Measurements from ENCODE around the gene ATXN3.

ATXN3 gene

DNA sequence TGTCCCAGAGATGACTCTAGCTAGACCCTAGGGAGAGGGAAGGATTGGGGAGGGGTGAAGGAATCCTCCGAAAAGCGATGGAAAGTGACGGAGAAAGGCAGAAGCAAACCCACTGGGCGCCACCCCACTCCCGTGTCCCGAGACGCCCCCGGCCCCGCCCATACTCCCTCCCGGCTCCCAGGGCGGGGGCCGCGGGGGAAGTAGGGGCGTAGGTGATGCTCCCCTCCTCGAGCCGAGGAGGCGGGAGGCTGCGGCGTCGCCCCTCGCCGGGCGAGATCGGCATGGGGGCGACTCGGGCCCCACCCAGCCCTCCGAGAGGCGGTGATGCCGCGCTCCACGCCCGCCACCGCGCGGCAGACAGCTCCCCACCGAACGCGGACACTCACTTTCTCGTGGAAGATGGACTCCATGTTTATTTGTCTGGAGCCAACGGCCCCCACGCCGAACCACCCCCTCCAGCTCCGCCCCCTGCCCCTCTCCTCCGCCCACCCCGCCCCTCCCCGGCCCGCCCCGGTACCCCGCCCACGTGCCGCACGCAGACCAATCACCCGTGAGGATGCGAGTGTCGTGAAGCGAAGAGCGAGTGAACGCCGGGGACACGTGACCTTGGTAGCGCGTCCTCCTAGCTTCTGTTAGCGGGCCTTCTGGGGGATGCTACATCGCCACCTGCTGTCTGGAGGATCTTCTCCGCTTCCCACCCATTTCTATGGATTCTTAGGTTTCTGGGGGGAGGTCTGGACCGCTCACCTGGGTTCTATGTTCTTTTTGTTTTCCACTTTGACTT, at the start of gene ATXN3:
Gene ATXN3, minus strand, starts transcription at position 440 of the 784 bp plus-strand sequence. Its CDS starts 30 bp downstream, at position 410.
- peak; percentile 81 to 92 (median 88) for DNase-seq

GRCh38 chr14:92154283-92154942, 48.0 kb upstream of the ATXN3 start:
- no peak for DNase-seq

DNA sequence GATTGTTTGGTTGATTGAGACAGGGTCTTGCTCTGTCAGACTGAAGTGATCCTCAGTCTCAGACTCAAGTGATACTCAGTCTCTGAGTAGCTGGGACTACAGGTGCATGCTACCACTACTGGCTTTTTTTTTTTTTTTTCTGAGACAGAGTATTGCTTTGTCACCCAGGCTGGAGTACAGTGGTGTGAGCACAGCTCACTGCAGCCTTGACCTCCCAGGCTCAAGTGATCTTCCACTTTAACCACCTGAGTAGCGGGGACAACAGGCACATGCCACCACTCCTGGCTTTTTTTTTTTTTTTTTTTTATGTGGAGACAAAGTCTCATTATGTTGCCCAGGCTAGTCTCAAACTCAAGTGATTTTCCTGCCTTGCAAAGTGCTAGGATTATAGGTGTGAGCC, 47.2 kb upstream of the ATXN3 start:
- DNase-seq = no peak

- no peak for DNase-seq
Measured at GRCh38 chr14:92144708-92145107, 38.3 kb upstream of the ATXN3 start.

DNA sequence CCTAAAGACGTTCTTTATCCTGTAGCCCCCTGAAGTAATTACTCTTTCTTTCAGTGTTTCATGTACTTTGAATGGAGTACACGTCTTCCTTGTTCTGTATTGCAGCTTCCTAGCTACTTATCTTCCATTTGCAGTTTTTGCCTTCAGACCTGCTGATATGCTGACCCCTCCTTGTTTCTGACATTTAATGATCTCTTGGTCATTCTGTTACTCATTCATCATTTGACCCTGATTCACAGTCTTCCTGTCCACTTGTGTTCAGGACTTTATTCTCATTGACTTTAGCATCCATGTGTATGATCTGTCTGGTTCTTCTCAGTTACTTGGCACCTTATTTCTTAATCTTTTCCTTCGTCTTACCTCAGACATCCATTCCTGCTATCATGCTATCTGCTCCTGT, 37.6 kb upstream of the ATXN3 start:
- no peak for DNase-seq

- no peak for DNase-seq
Measured at GRCh38 chr14:92143309-92143708, 36.9 kb upstream of the ATXN3 start.

DNA sequence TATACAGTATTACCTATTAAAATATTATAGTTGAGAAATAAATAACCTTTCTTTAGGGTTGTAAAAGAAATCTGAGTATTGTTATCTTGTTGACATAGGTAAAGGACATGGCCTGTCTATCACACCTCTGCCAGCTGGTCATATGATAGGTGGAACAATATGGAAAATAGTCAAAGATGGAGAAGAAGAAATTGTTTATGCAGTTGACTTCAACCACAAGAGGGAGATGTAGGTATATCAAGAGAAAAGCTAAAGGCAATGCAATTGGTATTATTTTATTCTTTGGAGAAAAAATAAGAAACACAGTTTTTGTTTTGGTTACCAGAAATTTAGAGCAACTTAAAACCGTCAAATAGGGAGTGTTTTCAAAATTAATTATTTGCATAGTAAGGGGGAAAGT, 28.9 kb upstream of the ATXN3 start:
- no peak for DNase-seq

DNA sequence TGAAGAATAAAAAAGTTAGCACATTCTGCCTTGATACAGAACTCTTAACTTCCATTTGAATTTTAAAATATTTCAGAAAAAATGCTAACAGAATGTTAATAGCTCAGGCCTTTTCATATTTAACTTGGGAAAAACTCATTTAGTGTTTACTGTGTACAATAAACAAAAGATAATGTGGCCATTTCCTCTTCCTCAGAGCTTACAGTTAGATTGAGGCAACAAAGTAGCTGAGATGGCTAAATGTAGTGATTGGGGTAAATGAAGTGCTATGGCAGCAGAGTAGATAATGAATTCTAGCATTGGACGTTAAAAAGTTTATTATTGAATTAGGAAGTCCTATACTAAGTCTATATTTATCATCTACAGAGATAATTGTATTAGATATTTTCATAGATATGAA, 28.1 kb upstream of the ATXN3 start:
- no peak for DNase-seq

- DNase-seq = no peak
Measured at GRCh38 chr14:92122761-92123160, 16.4 kb upstream of the ATXN3 start.

DNA sequence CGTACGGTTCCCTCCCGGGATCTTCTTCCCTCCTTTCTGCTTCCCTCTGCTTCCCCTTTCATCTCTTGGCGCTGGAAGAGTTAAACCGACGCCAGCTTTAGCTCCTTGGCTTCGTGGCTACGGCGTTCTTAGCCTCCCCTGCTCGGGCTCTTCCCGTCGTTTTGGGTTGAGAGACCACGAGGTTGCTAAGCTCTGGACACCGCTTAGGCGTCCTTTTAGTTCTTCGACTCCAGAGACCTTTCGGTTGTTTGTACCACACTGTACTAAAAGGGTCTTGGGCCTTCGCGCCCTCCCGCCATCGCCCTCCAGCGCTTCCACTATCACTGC, 15.9 kb upstream of the ATXN3 start:
- DNase-seq = no peak

DNA sequence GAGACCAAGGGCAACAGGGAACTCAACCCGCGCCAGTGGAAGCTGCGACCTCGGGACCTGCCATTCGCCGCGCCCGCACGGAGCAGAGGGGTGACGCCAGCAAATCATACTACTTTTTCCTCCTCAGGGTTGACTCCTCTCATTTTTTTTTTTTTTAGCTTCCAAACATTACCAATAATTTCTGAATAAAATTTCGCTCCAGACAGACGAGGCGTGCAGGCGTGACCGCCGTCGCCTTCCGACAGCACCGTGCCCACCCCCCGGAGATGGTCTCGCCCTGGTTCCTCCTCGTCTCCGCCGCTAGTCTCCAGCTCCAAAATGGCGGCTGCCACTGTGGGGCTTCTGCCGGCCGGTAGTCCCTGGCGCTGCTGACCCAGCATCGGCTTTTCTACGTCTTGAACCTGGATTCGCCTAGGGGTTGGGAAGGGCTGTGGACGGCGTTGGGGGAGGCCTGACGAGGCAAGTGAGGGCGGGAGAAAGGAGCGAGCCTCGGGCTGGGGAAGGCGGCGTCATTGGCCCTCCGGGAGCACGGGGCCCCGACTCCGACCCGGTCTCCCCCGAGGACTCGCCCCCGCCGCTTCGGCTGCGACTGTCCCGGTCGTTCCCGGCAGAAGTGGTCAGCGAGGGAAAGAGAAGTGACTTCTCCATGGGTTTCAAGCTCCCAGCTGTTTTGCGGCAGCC, 15.4 kb upstream of the ATXN3 start, which contains the start of the genes CPSF2 and NDUFB1:
Gene CPSF2, plus strand, starts transcription at position 300 of the 681 bp plus-strand sequence. CDS start 9,016 bp downstream, outside the sequence.
Gene NDUFB1, minus strand, starts transcription at position 37 of the 681 bp plus-strand sequence. CDS start 4,069 bp downstream, outside the sequence.
- peak; percentile 63 to 82 (median 74) for DNase-seq

- DNase-seq = no peak
Measured at GRCh38 chr14:92121207-92121669, 14.9 kb upstream of the ATXN3 start.

GRCh38 chr14:92109490-92109889, 3.1 kb upstream of the ATXN3 start:
- no peak for DNase-seq

DNA sequence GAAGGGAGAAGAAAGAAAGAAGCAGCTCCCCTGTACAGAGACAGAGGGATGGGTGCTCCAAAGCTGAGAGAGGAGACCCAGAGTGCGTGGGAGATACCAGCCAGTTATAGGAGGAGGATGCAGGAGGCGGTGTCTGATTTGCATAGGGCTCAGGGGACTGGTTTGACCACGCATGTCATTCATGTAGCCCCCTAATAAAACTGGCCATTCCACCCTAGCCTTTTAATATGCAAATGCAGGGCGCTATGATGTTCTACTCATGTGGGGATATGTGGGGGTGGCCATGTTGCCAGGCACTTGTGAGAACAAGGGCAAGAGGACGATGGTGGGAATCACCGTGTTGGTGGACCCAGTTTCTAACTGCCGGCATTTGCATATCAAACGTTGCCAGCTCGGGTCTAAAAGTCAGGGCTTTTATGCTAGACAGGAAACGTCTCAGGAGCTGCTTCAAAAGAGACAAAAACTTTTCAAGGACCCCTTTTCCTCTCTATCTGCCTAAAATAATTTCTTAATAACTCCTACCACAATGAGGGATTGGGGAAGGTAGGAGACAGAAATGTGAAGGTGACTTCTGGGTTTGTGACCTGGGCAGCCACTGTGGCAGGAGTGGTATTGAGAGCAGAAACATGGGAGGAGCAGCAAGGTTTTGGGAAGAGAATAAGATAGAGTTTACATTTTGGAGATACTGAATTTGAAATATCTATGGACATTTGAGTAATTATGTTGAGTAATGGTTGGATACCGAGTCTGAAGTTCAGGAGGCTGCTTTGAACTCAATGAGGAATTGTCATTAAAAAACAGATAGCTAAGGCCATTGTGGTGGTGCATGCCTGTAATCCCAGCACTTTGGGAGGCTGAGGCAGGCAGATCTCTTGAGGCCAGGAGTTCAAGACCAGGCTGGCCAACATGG, 2.2 kb upstream of the ATXN3 start:
- DNase-seq = no peak

DNA sequence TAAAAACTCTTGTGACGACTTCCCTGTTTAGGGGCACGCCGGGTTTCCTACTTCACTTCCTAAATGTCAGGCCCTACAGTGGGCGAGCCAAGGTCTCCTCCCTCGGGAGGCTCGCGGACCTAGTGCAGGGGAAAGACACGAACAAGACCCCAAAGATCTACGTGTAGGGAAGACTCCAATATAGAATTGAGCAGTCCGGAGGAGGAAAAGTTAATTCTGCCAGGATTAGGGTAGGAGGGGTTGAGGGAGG, 564 bp downstream of the ATXN3 start:
- no peak for DNase-seq

- no peak for DNase-seq
Measured at GRCh38 chr14:92105073-92105892, 1.1 kb downstream of the ATXN3 start.

- no peak for DNase-seq
Measured at GRCh38 chr14:92103363-92103989, 2.9 kb downstream of the ATXN3 start.

DNA sequence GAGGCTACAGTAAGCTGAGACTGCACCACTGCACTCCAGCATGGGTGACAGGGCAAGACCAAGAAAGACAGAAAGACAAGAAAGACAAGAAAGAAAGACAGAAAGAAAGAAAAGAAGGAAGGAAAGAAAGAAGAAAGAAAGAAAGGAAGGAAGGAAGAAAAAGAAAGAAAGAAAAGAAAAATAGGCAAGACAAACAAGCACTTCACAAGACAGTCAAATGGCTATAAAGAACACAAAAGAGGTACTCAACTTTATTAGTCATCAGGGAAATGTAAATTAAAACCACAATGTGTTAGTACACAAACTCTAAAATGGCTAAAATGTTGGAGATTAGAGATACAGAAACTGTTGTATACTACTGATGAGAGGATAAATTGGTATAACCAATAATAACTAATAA, 6.6 kb downstream of the ATXN3 start:
- DNase-seq = no peak

DNA sequence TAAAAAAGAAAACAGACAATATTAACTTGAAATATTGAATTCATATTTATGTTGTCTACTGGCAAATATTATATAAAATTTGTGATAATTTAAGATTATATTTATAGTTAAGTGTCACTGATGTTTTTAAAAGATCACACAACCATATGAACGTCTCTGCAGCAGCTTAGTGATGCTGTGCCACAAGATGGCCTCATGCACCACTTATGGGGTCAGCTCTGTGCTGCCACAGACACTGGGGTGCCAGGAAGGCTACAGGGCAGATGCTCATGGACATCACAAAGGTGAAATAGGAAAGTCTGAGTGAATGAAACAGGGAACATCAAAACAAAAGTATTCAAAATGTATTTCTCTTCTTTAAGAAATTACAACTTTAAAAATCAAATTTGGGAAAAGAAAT, 13.1 kb downstream of the ATXN3 start:
- DNase-seq = no peak

- DNase-seq = no peak
Measured at GRCh38 chr14:92088494-92088893, 17.9 kb downstream of the ATXN3 start.

- no peak for DNase-seq
Measured at GRCh38 chr14:92074555-92074954, 31.8 kb downstream of the ATXN3 start.
